ENCODE measurements around the gene AMER2.

AMER2 gene

DNA sequence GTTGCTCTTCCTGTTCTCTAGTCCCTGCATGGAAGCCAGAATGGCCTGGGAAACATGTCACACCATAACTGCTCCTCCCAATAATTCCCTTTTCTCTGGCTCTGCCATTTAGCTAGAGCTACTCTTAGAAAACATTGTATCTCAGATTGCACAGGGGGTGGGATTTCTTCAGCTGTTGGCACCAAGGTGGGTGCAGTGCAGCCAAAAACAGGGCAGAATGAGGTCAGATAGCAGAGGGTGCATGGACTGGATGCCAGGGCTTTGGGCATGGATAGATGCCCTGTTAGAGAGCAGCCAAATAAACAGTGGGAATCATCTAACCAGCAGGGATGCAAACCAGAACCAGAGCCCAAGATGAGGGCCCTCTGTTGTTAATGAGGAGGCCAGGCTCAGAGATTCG, 4.9 kb upstream of the AMER2 start:
- DNase-seq (ENCODE audit: insufficient read length, low spot score) (no peak), FAIRE-seq (no peak)
- TF ChIP-seq, protein P1, sequence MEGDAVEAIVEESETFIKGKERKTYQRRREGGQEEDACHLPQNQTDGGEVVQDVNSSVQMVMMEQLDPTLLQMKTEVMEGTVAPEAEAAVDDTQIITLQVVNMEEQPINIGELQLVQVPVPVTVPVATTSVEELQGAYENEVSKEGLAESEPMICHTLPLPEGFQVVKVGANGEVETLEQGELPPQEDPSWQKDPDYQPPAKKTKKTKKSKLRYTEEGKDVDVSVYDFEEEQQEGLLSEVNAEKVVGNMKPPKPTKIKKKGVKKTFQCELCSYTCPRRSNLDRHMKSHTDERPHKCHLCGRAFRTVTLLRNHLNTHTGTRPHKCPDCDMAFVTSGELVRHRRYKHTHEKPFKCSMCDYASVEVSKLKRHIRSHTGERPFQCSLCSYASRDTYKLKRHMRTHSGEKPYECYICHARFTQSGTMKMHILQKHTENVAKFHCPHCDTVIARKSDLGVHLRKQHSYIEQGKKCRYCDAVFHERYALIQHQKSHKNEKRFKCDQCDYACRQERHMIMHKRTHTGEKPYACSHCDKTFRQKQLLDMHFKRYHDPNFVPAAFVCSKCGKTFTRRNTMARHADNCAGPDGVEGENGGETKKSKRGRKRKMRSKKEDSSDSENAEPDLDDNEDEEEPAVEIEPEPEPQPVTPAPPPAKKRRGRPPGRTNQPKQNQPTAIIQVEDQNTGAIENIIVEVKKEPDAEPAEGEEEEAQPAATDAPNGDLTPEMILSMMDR (IDR thresholded peaks at IDR 0.05; ENCODE audit: insufficient read depth, missing control alignments): no peak

- TF ChIP-seq, protein P1 (IDR thresholded peaks at IDR 0.05; ENCODE audit: insufficient read depth, missing control alignments): no peak
- DNase-seq (ENCODE audit: insufficient read length, low spot score): no peak
- FAIRE-seq: no peak
Observed at GRCh38 chr13:25175431-25175830, 3.3 kb upstream of the AMER2 start.

DNA sequence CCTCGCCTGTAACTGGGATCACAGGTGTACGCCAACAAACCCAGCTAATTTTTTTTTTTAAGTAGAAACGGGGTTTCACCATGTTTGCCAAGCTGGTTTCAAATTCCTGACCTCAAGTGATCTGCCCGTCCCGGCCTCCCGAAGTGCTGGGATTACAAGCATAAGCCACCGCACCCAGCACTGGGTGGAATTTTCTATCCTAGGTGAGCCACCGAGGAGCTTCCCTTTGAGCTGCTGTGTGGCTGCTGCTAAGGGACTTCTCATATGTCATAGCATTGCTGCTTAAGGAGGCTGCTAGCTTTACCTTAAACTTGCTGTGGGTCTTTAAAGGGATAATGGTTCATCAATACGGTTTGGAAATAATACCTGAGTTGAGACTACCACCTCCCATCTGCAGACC, 2.9 kb upstream of the AMER2 start:
- FAIRE-seq (no peak), DNase-seq (ENCODE audit: insufficient read length, low spot score) (no peak)
- TF ChIP-seq, protein P1 (IDR thresholded peaks at IDR 0.05; ENCODE audit: insufficient read depth, missing control alignments): no peak

DNA sequence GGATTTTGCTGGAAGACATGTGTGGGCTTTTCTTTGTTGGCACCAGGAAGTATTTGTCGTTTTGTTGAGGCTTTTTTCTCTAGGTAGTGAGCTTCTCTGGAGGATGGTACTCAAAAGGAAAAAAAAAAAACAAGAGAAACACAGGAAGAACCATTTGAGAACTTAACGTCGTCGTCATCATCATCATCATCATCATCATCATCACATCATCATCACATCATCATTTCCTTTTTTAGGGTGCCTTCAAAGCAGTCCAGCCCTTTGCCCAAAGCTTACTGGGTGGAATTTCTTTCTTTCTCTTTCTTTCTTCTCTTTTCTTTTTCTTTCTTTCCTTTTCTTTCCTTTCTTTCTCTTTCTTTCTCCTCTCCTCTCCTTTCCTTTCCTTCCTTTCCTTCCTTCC, 2.2 kb upstream of the AMER2 start:
- DNase-seq (ENCODE audit: insufficient read length, low spot score) (no peak), FAIRE-seq (peak; percentile 48)
- TF ChIP-seq, protein P1 (IDR thresholded peaks at IDR 0.05; ENCODE audit: insufficient read depth, missing control alignments): no peak

- FAIRE-seq: no peak
- no peak for DNase-seq (ENCODE audit: insufficient read length, low spot score)
- TF ChIP-seq, protein P1 (IDR thresholded peaks at IDR 0.05; ENCODE audit: insufficient read depth, missing control alignments): no peak
Observed at GRCh38 chr13:25172303-25172630, 179 bp upstream of the AMER2 start.

- no peak for DNase-seq (ENCODE audit: insufficient read length, low spot score)
- no peak for FAIRE-seq
- TF ChIP-seq, protein P1 (IDR thresholded peaks at IDR 0.05; ENCODE audit: insufficient read depth, missing control alignments): no peak
Observed at GRCh38 chr13:25171170-25171516, 945 bp downstream of the AMER2 start.

- DNase-seq (ENCODE audit: insufficient read length, low spot score): no peak
- FAIRE-seq: no peak
- TF ChIP-seq, protein P1 (IDR thresholded peaks at IDR 0.05; ENCODE audit: insufficient read depth, missing control alignments): no peak
Observed at GRCh38 chr13:25170554-25171111, 1.5 kb downstream of the AMER2 start.
